ENCODE results near the gene VASN.
"Not testable (repeated sequence)": the region's sequence is repeated elsewhere in the genome, so short reads cannot be mapped to it uniquely, and the experiment has no call there.

VASN gene

GRCh38 chr16:4337540-4338088 lies 34.0 kb upstream of the VASN start:
- DNase-seq = no peak

DNA sequence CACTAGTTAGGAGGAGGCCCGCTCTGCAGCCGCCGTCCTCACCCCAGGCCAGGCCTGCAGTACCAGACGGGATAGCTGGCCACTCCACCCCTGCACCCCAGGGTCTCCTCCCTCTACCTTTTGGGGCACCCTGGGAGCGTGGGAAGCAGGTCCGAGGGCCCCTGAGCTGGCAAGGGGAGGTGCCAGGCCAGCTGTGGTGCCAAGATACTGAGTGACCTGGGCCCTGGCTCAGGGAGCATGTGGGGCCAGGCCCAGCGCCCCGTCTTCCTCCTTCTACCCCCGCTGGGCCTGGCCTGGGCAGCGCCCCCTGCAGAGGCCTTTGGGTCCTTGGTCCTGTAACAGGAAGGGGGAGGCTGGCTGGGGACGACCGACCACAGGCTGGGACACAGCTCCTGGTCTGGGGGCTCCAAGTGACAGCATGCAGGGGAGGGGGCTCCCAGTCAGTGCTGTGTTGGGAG lies 33.5 kb upstream of the VASN start:
- no peak for DNase-seq

DNA sequence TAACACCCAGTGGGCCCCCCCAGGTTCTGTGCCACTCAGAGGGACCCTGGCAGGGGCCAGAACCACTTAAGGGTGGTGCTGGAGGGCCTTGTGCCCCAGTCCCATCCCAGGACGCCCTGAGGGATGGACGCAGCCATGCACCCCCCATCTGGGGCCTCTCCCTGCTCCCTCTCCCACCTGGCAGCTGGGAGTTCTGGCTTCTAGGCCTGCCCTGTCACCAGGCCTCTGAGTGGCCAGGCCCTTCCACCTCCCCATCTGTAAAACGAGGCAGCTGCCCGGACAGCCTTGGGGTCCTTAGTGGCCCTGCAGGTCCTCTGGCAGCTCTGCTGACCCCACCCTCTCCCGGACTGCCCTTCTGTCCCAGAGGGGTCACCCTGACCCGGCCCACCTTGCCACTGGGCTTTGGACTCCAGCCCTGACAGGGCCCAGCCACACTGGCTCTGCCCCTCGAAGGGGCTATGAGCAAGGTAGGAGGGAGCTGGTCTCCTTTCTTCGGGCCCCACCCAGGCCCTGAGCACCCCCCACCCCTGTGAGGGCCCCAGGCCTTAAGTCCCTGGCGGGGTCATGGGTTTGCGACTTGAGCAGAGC lies 32.8 kb upstream of the VASN start:
- no peak for DNase-seq

DNA sequence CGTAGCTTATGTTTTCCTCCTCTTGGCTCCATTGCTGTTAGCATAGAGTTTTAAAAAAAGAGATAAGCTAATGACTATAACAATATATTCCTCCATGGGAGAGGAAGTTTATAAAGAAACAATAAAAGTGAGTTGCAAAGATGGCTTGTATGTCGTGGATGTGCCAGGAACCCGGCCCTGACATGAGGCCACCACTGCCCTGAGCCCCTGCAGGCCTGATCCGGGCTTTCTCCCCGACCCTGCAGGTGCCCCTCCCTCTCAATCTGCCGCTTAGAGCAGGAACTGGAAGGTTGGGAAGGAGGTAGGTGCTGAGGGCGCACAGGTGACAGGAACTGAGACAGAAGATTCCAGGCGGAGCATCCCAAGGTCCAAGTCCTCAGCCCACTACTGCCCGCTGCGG lies 32.2 kb upstream of the VASN start:
- no peak for DNase-seq

DNA sequence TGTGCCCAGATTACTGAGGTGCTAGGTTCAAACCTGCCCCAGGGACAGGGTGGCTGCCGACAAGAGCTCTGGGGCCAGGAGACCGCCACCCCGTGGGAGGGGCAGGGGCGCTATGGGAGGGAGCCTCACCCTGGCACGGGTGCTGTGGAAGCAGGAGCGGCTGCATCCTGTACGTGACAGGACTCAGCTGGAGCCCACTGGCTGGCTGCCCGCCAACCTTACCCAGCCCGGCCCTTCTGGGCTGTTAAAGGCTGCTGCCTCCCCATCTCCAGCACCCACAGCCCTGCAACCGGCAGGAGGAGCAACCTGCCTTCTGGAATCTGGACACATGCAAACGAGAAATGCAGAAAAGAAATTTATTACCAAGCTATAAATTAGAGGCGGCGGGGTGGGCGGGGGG lies 31.7 kb upstream of the VASN start:
- peak in 1 of 2 experiments; percentile 77 for DNase-seq

DNA sequence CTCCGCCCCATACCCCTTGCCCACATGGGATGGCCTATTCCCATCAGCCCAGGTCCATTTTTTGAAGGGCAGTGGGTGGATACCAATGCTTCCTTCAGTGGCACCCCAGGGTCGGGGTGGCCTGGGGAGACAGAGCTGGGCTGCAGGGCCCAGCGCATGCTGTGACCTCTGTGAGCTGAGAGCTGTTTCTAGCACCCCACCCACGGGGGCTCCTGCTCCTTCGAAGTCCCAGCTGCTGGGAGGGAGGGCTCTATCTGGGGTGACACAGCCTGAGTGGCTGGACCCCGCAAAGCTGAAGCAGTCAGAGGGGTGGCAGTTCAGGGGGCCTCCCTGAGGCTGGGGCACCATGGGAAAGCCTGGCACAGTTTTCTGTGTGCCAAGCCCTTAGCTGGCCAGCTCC lies 31.2 kb upstream of the VASN start:
- no peak for DNase-seq

DNA sequence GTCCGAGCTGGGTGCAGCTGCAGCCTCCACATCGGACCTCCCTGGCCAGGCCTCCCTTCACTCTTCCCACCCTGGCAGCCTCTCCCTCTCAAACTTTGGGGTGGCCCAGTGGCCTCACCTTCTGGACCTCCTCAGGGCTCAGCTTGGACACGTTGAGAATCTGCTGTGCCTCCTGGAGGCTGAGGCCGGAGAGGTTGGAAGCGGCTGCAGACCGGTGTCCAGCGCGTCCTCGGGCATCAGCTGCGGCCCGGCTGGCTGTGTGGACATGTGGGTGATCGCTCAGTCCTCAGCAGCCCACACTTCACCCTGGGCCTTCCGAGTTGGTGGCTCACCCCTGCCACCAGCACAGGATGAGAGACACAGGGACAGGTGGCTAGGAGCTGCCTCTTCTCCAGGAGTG lies 30.4 kb upstream of the VASN start:
- no peak for DNase-seq

DNA sequence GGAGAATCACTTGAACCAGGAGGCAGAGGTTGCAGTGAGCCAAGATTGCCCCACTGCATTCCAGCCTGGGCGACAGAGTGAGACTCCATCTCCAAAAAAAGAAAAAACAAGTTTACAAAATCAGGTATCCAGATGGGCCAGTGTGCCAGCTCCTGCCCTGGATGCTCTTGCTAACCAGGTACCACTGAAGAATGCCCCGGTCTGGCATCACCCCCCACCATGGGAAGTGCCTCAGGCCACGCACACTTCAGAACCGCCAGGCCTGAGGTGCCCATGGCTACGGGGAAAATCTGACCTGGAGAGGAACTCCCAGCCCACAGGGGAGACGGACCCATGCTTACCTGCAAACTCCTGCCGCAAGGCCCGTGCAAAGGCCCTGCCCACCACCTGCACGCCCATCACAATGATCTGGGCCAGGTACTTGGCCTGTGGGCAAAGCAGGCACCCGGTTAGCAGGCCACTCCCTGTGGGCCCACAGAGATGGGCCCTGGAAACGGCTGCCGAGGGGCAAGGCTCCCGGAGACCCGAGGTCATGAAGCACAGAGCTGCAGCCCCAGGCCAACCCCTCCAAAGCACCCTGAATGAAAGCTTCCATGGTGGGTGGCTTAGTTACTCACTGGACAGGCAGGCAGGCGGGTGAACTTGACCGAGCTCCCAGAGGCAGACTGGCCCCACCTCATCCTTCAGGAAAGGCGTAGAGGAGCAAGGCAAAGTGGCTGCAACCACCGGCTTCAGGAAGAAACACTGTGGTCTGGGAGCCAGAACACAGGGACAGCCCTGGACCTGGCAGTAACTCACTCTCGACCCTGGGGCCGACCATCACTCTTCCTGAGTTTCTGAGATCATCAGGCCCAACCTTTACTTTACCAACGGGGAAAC lies 28.5 kb upstream of the VASN start:
- no peak for DNase-seq

- DNase-seq = not testable (repeated sequence)
These were observed 27.2 kb upstream of the VASN start for GRCh38 chr16:4344300-4344982.

DNA sequence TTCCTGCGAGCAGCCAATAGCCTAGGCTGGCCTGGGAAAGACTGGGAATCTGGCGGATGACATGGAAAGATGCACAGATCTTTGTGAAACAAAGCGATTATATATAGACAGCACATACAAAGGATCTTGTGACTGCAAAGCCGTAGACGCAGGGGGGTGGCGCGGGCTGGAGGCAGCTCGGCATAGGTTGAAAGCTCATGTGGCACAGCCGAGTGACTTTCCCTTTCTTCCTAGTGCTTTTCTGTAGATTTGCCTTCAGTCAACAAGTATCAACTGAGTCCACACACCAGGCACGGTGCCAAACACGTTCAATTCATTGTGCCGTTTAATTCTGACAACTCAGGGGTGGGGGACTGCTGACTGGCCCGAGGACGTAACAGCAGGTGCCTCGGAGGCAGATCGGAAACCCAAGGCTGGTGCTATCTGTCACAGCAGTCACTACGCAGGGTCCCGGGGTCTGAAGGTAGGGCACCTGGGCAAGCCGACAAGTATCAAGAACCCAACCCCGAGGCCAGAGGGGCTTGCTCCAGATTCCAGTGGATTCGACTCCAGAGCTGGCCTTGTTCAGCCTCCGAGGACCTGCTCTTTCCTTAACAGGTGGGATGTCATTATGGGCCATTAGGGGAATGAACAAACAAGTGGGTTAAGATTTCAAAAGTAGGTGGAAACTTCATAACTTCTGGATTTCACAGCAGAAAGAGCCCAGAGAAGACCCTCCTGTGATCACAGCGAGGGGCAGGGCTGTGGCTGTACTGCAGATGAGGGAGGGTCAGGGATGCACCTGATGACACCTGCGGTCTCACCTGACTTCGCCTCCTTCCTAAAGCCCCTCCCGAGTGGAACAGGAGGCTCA lies 26.4 kb upstream of the VASN start:
- DNase-seq = no peak

DNA sequence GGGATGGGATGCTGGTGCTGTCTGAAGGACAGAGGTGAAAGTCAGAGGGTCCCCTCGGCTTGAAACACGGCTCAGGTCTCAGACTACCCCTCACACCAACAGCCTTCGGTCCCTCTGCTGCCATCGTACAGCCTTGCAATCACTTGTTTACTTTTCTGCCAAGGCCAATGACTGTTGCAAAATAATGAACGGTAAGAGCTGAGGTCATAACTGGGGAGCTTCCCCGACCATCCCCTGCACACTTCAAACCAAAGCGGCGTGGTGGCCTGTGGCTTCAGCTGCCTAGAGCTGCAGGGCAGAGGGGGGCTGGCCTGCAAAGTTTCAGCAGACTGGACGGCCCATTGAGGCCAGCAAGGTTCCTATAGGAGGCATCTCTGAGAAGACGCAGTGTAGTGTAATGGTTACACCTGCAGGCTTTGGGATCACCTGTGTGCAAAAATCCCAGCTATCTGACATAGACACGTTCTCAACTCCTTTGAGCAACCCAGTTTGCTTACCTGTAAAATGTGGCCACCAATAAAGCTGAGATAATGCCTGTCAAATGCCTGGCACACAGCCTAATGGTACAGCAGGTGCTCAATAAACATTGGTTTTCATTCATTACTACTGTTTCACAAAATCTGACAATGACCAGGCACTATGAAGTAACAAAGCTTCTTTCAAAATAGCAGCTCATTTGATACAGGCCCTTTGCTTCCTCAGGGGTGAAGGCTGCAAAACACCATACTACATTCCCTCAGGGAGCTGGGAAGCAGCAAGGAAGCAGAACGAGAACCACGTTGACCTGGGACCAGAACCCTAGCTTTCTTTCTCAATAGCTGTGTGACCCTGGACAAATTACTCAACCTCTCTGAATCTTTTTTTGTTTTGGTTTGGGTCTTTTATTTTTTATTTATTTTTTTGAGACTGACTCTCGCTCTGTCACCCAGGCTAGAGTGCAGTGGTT lies 25.5 kb upstream of the VASN start:
- DNase-seq = no peak

- DNase-seq = no peak
These were observed 24.6 kb upstream of the VASN start for GRCh38 chr16:4347010-4347409.

DNA sequence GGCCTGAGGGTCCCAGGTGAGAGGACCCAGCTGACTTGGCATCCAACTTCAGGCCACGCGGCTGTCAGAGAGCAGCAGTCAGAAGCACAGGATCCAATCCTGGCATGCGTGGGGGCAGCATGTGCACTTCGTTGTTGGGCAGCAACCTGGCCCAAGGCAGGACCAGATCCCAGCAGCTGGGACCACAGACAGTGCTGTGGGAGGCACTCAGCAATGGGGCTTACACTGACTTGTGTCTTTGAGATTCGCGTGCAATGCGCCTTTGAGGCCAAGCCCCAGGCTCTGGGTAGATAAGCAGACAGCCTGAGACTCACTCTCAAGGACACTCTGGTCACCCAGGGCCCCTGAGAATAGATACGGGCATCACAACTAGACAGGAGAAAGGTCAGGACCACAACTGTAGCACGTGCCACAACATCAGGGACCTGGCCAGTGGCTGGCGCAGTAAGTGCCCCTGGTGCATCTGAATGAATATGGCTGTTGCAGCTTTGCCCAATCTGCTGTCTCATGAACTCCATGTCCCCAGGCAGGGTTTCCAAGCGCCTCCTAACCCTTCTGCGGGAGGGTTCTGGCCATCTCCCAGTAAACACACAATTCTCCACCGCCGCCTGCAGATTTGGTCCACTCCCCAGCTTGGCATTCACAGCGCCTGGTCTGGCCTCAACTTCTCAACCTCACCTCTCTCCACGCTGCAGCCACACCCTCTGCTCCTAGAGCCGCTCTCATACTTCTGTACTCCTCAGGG lies 23.7 kb upstream of the VASN start:
- DNase-seq = no peak

DNA sequence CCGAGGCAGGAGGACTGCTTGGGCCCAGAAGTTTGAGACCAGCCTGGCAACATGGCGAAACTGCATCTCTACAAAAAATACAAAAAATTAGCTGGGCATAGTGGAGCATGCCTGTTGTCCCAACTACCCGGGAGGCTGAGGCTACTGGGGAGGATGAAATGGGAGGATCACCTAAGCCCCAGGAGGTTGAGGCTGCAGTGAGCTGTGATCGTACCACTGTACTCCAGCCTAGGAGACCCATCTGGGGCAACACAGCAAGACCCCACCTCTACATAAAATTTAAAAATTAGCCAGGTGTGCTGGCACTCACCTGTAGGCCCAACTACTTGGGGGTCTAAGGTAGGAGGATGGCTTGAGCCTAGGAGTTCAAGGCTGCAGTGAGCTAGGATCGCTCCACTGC lies 22.3 kb upstream of the VASN start:
- no peak for DNase-seq

DNA sequence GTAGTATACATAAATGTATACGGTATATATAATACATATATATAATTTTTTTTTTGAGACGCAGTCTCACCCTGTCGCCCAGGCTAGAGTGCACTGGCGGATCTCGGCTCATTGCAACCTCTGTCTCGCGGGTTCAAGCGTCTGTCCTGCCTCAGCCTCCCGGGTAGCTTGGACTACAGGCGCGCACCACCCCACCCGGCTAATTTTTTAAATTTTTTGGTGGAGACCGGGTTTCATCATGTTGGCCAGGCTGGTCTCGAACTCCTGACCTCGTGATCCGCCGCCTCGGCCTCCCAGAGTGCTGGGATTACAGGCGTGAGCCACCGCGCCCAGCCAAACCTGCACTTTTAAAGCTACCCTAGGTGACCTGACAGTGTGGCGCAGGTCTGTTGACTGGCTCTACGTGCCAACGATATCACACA lies 21.3 kb upstream of the VASN start:
- DNase-seq = no peak

- DNase-seq = peak; percentile 93 to 96
These were observed 20.6 kb upstream of the VASN start, which contains the start of gene PAM16 for GRCh38 chr16:4350787-4351659. TSS of gene PAM16 (minus strand) at chr16:4351321. CDS start at chr16:4351234, 87 bp downstream.

DNA sequence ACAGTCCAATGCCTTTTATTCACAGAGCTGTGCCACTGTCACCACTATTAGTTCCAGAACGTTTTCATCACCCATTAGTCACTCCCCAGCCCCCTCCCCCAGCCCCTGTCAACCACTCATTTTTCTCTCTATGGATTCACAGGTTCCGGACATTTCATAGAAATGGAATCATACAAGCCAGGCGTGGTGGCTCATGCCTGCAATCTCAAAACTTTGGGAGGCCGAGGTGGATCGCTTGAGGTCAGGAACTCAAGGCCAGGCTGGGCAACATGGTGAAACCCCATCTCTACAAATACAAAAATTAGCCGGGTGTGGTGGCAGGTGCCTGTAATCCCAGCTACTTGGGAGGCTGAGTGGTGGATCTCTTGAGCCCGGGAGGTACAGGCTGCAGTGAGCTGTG lies 19.8 kb upstream of the VASN start:
- DNase-seq = no peak

GRCh38 chr16:4352843-4353242 lies 18.8 kb upstream of the VASN start:
- no peak for DNase-seq

DNA sequence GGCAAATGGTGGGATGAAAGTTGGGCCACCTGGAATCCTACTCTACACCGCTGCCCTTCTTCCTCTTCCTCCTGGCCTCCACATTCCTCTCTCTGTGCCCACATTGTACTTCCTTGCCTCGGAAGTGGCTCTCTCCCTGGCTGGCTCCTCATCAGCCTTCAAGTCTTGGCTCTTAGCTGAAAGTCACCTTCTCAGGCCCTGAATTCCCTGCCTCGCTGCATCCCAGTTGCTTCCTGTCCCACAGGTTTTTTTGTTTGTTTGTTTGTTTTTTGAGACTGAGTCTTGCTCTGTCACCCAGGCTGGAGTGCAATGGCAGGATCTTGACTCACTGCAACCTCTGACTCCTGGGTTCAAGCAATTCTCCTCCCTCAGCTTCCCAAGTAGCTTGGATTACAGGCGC lies 18.0 kb upstream of the VASN start:
- DNase-seq = no peak

Measured in NCI-H524 (cell line).